ENCODE measurements around the gene NPAS3.

GRCh38 chr14:33534104-33534503, 595.4 kb downstream of the NPAS3 start:
- no peak for TF ChIP-seq TAF1 (IDR thresholded peaks at IDR 0.05; ENCODE audit: borderline replicate concordance, insufficient read depth, low read length)
- no peak for TF ChIP-seq REST (IDR thresholded peaks at IDR 0.05; ENCODE audit: insufficient read depth in 1 of 2, low read depth in 2 of 2, low read length in 2 of 2)
- TF ChIP-seq POLR2AphosphoS5 (IDR thresholded peaks at IDR 0.05; ENCODE audit: low read depth, low read length), result no peak
- TF ChIP-seq SIN3A (IDR thresholded peaks at IDR 0.05; ENCODE audit: borderline replicate concordance, insufficient read depth, low read length), result no peak

Data from PFSK-1 (cell line).